ENCODE measurements around the gene CHAT. TPM values are rescaled to one million over a fixed set of nuclear protein-coding genes. Genes with fewer than 3 reads are reported as not detected.
"Not testable (repeated sequence)": the region's sequence is repeated elsewhere in the genome, so short reads cannot be mapped to it uniquely, and the experiment has no call there.

Gene CHAT
- total and polyA plus RNA-seq, 10 donors: not detected

DNA sequence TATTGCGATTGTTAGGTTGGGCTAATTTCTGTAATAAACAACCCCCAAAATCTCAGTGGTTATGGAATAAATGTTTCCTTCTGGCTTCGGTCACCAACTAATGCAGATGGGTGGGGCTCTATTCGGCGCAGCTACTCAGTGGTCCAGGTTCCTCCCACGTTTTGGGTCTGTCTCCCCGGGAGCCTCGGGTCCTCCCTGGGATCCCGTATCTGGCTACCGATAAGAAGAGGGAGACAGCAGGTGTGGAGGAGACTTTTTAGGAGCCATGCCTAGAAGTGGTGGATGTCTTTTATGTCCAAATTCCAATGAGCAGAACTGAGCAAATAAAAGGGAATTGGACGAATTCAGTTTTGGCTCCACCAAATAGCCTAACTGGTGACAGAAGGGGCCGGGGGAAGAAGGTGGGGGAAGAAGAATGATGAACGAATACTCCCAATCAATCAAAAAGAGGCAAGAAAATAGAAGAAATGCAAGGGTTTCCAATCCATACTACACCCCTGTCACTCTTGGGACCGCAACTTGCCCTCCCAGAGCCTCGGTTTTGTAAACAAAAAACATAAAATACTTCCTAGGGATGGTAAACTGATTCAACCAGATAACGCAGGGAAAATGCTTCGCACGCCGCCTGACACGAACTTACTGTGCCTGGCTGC is 65.1 kb downstream of the CHAT start:
- intact Hi-C loops (cut with DNase I; ENCODE audit: low total_unique reads): no loop called here
- peaks cover 0 to 50% (median 12%) of the 10 kb centered on the region in 7 donors for H3K27me3 ChIP-seq (replicated peaks in 1 of 7)
- peaks cover 0 to 54% (median 24%) of the 10 kb centered on the region in 8 donors for H3K9me3 ChIP-seq
- TF ChIP-seq POLR2A (IDR thresholded peaks at IDR 0.05) (no peak), POLR2AphosphoS5 (IDR thresholded peaks at IDR 0.05) (no peak)
- TF ChIP-seq, protein P1, sequence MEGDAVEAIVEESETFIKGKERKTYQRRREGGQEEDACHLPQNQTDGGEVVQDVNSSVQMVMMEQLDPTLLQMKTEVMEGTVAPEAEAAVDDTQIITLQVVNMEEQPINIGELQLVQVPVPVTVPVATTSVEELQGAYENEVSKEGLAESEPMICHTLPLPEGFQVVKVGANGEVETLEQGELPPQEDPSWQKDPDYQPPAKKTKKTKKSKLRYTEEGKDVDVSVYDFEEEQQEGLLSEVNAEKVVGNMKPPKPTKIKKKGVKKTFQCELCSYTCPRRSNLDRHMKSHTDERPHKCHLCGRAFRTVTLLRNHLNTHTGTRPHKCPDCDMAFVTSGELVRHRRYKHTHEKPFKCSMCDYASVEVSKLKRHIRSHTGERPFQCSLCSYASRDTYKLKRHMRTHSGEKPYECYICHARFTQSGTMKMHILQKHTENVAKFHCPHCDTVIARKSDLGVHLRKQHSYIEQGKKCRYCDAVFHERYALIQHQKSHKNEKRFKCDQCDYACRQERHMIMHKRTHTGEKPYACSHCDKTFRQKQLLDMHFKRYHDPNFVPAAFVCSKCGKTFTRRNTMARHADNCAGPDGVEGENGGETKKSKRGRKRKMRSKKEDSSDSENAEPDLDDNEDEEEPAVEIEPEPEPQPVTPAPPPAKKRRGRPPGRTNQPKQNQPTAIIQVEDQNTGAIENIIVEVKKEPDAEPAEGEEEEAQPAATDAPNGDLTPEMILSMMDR (IDR thresholded peaks at IDR 0.05 in 8 of 11, conservative IDR thresholded peaks at IDR 0.05 in 3 of 11): no peak
- WGBS, 5 donors: 19 to 30% (median 23%) methylated on average over 19 of the region's 19 CpGs
- no peak for DNase-seq
- no peaks in the 10 kb centered on the region for H3K36me3 ChIP-seq
- H3K4me3 ChIP-seq: peak overlapping the region in 2 of 8 donors; percentile 8 to 25
- no peaks in the 10 kb centered on the region for H3K4me1 ChIP-seq
- no peak overlapping the region for H3K27ac ChIP-seq

DNA sequence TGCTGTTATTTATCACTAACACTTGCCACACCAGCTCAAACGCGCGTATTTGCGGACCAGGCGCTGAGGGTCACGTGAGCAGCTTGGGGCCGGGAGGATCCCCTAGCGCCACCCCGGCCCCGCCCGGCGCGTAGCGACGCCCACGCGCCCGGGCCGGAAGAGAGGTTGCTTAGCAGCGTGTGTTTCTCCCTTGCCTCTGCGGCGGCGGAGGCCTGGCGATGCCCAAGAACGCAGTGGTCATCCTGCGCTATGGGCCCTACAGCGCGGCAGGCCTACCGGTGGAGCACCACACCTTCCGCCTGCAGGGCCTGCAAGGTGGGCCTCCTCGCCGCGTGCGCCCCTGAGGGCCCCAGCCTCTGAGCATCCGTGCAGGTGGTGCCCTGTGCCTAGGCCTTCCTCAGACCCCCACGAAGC is 65.7 kb downstream of the CHAT start, which contains the start of gene C10orf53:
Gene C10orf53, plus strand, starts transcription at position 172 of the 414 bp plus-strand sequence. Its CDS starts 47 bp downstream, at position 219.
- H3K27ac ChIP-seq: no peak within 1 kb of the TSS
- no peaks in the 10 kb centered on the region for H3K4me1 ChIP-seq
- TF ChIP-seq POLR2A (IDR thresholded peaks at IDR 0.05) (no peak), POLR2AphosphoS5 (IDR thresholded peaks at IDR 0.05) (no peak)
- TF ChIP-seq, protein P1 (IDR thresholded peaks at IDR 0.05 in 8 of 11, conservative IDR thresholded peaks at IDR 0.05 in 3 of 11): no peak
- intact Hi-C loops (cut with DNase I; ENCODE audit: low total_unique reads): no loop called here
- 12 to 15% (median 14%) methylated on average over 17 to 36 of the region's 36 CpGs for WGBS, 5 donors
- H3K9me3 ChIP-seq: peaks cover 0 to 54% (median 24%) of the 10 kb centered on the region in 8 donors
- peak within 1 kb of the TSS in 2 of 8 donors; percentile 8 to 25 for H3K4me3 ChIP-seq
- no peak for DNase-seq
- H3K27me3 ChIP-seq (replicated peaks in 1 of 7): peaks cover 0 to 50% (median 12%) of the 10 kb centered on the region in 7 donors
- H3K36me3 ChIP-seq: no peaks in the 10 kb centered on the region

DNA sequence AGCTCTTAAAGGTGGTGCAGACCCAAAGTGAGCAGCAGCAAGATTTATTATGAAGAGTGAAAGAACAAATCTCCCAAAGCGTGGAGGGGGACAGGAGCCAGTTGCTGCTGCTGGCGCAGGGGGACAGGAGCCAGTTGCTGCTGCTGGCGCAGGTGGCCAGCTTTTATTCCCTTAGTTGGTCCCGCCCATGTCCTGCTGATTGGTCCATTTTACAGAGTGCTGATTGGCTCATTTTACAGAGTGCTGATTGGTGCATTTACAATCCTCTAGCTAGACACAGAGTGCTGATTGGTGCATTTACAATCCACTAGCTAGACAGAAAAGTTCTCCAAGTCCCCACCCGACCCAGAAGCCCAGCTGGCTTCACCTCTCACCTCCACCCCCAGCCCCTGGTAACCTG is 68.6 kb downstream of the CHAT start:
- H3K36me3 ChIP-seq; H3K27ac ChIP-seq; intact Hi-C loops (cut with DNase I; ENCODE audit: low total_unique reads); H3K4me1 ChIP-seq; H3K4me3 ChIP-seq; DNase-seq: not testable (repeated sequence)
- 70 to 91% (median 76%) methylated on average over 2 to 5 of the region's 5 CpGs for WGBS, 5 donors
- H3K27me3 ChIP-seq (replicated peaks in 1 of 7): peaks cover 0 to 48% (median 12%) of the 10 kb centered on the region in 7 donors
- H3K9me3 ChIP-seq: peaks cover 0 to 71% (median 38%) of the 10 kb centered on the region in 8 donors

DNA sequence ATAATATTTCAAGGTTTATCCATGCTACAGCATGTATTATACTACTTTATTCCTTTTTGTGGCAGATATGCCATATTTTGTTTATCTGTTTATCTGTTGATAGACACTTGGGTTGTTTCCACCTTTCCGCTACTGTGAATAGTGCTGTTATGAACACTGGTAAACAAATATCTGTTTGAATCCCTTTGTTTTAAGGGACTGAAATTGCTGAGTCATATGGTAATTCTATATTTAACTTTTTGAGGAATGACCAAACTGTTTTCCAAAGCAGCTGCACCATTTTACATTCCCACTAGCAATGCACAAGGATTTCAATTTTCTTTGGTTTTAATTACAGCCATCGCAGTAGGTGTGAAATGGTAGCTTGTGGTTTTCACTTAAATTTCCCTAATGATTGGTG is 69.0 kb downstream of the CHAT start:
- Histone ChIP-seq H3K27me3 (replicated peaks in 1 of 7) (peaks cover 0 to 48% (median 12%) of the 10 kb centered on the region in 7 donors), H3K36me3 (no peaks in the 10 kb centered on the region), H3K4me3 (no peak overlapping the region), H3K27ac (no peak overlapping the region), H3K9me3 (peaks cover 0 to 71% (median 38%) of the 10 kb centered on the region in 8 donors), H3K4me1 (no peaks in the 10 kb centered on the region)
- TF ChIP-seq, protein P1 (IDR thresholded peaks at IDR 0.05 in 8 of 11, conservative IDR thresholded peaks at IDR 0.05 in 3 of 11): no peak
- TF ChIP-seq POLR2AphosphoS5 (IDR thresholded peaks at IDR 0.05) (no peak), POLR2A (IDR thresholded peaks at IDR 0.05) (no peak)
- no peak for DNase-seq
- 93 to 99% (median 97%) methylated on average over 2 of the region's 2 CpGs for WGBS, 5 donors
- intact Hi-C loops (cut with DNase I; ENCODE audit: low total_unique reads): no loop called here

Measured in spleen (tissue), 11 donors.